GM23338 (cell line): ENCODE data around the gene MAP3K15. TPM values are rescaled to one million over a fixed set of nuclear protein-coding genes. Genes with fewer than 3 reads are reported as not detected.

ENCODE experiments used
- ATAC-seq: fragments of 200-7000 bp; cut with Tn5 transposase; 3 replicates; pipeline ENCODE4 v1.9.1; 2020
- DNase-seq: peaks from one replicate; pipeline ENCODE4 v3.0.0-alpha.2; 2015; ENCODE audit warnings: low spot score
- H2AFZ ChIP-seq: fragments of 200-600 bp; sonication (generic); 2 replicates; pipeline ENCODE4 v1.8.0; 2016; ENCODE audit warnings: antibody characterized with exemption, mild to moderate bottlenecking, moderate library complexity
- H3F3A ChIP-seq: fragments of 200-600 bp; sonication (generic); replicated peaks from 2 replicates; pipeline ENCODE4 v1.8.0; 2017; ENCODE audit warnings: antibody characterized with exemption, mixed run types, low read depth
- H3K27ac ChIP-seq: fragments of 200-600 bp; sonication (generic); 2 replicates; pipeline ENCODE4 v1.6.1; 2016; ENCODE audit warnings: low read depth
- H3K27me3 ChIP-seq: fragments of 200-600 bp; sonication (generic); 2 replicates; pipeline ENCODE4 v1.8.0; 2016; ENCODE audit warnings: mild to moderate bottlenecking, mixed run types, moderate library complexity; ENCODE audit not compliant: insufficient read depth
- H3K36me3 ChIP-seq: fragments of 200-600 bp; sonication (generic); 2 replicates; pipeline ENCODE4 v1.8.0; 2016; ENCODE audit warnings: mild to moderate bottlenecking; ENCODE audit not compliant: insufficient read depth
- H3K4me1 ChIP-seq: fragments of 200-600 bp; sonication (generic); 2 replicates; pipeline ENCODE4 v1.8.0; 2016; ENCODE audit warnings: mild to moderate bottlenecking, moderate library complexity; ENCODE audit not compliant: insufficient read depth
- H3K4me2 ChIP-seq: fragments of 200-600 bp; sonication (generic); 2 replicates; pipeline ENCODE4 v1.7.1; 2017; ENCODE audit warnings: mixed run types
- H3K4me3 ChIP-seq: fragments of 200-600 bp; sonication (generic); 2 replicates; pipeline ENCODE4 v1.6.1; 2016; ENCODE audit warnings: mixed run types
- H3K79me2 ChIP-seq: fragments of 200-600 bp; sonication (generic); replicated peaks from 2 replicates; pipeline ENCODE4 v1.8.0; 2017; ENCODE audit warnings: mild to moderate bottlenecking; ENCODE audit not compliant: insufficient read depth
- H3K9me2 ChIP-seq: fragments of 200-600 bp; sonication (generic); 2 replicates; pipeline ENCODE4 v1.8.0; 2017; ENCODE audit not compliant: insufficient read depth
- H4K20me1 ChIP-seq: fragments of 200-600 bp; sonication (generic); replicated peaks from 2 replicates; pipeline ENCODE4 v1.8.0; 2017; ENCODE audit warnings: mild to moderate bottlenecking; ENCODE audit not compliant: insufficient read depth
- H3K27ac Mint-ChIP-seq: 2 replicates; pipeline ENCODE4 v1.8.0; 2020; ENCODE audit warnings: inconsistent platforms, mild to moderate bottlenecking, moderate library complexity, mixed read lengths
- H3K27me3 Mint-ChIP-seq: 3 replicates; pipeline ENCODE4 v1.8.0; 2022; ENCODE audit warnings: low read depth, mild to moderate bottlenecking, moderate library complexity, mixed read lengths, inconsistent platforms; ENCODE audit not compliant: insufficient read depth, poor library complexity
- H3K36me3 Mint-ChIP-seq: 3 replicates; pipeline ENCODE4 v1.8.0; 2021; ENCODE audit warnings: low read depth, mild to moderate bottlenecking, inconsistent platforms, moderate library complexity, mixed read lengths
- H3K4me1 Mint-ChIP-seq: 3 replicates; pipeline ENCODE4 v1.8.0; 2020; ENCODE audit warnings: mild to moderate bottlenecking, inconsistent platforms, mixed read lengths
- H3K4me3 Mint-ChIP-seq: 3 replicates; pipeline ENCODE4 v1.8.0; 2021; ENCODE audit warnings: moderate library complexity, mild to moderate bottlenecking, inconsistent platforms, mixed read lengths
- H3K9me3 Mint-ChIP-seq: 3 replicates; pipeline ENCODE4 v1.8.0; 2020; ENCODE audit warnings: moderate library complexity, mild to moderate bottlenecking, inconsistent platforms, mixed read lengths
- CREB1 ChIP-seq: fragments of 250-450 bp; sonication (Bioruptor Pico); IDR thresholded peaks from 2 replicates; pipeline ENCODE4 v1.5.0; 2020; ENCODE audit warnings: low read depth, mild to moderate bottlenecking, moderate library complexity
- ETS1 ChIP-seq: IDR thresholded peaks from 2 replicates; pipeline ENCODE4 v1.6.1; 2016; ENCODE audit warnings: antibody characterized with exemption
- EZH2 ChIP-seq: fragments of 200-600 bp; sonication (generic); IDR thresholded peaks from one replicate; pipeline ENCODE4 v1.8.0; 2017; ENCODE audit warnings: antibody characterized with exemption, mild to moderate bottlenecking, low read depth; ENCODE audit not compliant: unreplicated experiment
- EZH2phosphoT487 ChIP-seq: fragments of 200-600 bp; sonication (generic); IDR thresholded peaks from one replicate; pipeline ENCODE4 v1.8.1; 2018; ENCODE audit warnings: antibody characterized with exemption; ENCODE audit not compliant: unreplicated experiment
- JUNB ChIP-seq: IDR thresholded peaks from one replicate; pipeline ENCODE4 v1.6.1; 2016; ENCODE audit warnings: antibody characterized with exemption; ENCODE audit not compliant: unreplicated experiment
- NANOG ChIP-seq: IDR thresholded peaks from 2 replicates; pipeline ENCODE4 v1.6.1; 2016; ENCODE audit warnings: antibody characterized with exemption, borderline replicate concordance
- POLR2AphosphoS5 ChIP-seq: IDR thresholded peaks from 2 replicates; pipeline ENCODE4 v1.6.1; 2016; ENCODE audit warnings: antibody characterized with exemption, low read depth
- STAT1 ChIP-seq: IDR thresholded peaks from one replicate; pipeline ENCODE4 v1.6.1; 2016; ENCODE audit warnings: antibody characterized with exemption; ENCODE audit not compliant: unreplicated experiment
- ZNF114 ChIP-seq: fragments of 250-450 bp; sonication (Bioruptor Pico); IDR thresholded peaks from 2 replicates; pipeline ENCODE4 v1.5.0; 2020; ENCODE audit warnings: mild to moderate bottlenecking, moderate library complexity
- ZNF331 ChIP-seq: fragments of 250-450 bp; sonication (Bioruptor Pico); IDR thresholded peaks from 2 replicates; pipeline ENCODE4 v1.5.0; 2020; ENCODE audit warnings: low read depth, mild to moderate bottlenecking, moderate library complexity
- ZNF462 ChIP-seq: fragments of 250-450 bp; sonication (Bioruptor Pico); IDR thresholded peaks from 2 replicates; pipeline ENCODE4 v1.5.0; 2020; ENCODE audit warnings: mild to moderate bottlenecking, moderate library complexity
- polyA plus RNA-seq: library from polyadenylated mRNA; unstranded; fragments of >200 nt; fragmentation: Nextera tagmentation; extraction: Ambion mirVana; gene quantifications from 2 replicates; pipeline ENCODE4 v1.2.1, GENCODE V29; 2016
- total RNA-seq: library from RNA; depleted of rRNA; stranded (reverse); fragments of >200 nt; shearing (Covaris generic); gene quantifications from 2 replicates; pipeline ENCODE4 v1.2.3, GENCODE V29; 2014
- TF ChIP-seq, protein P1 (sequence below): IDR thresholded peaks from one replicate; pipeline ENCODE4 v1.6.1; 2018; ENCODE audit warnings: antibody characterized with exemption; ENCODE audit not compliant: unreplicated experiment
- TF ChIP-seq, protein P2 (sequence below), 2 experiments: fragments of 200-600 bp in 1 of 2; sonication (generic) in 1 of 2; conservative IDR thresholded peaks; 2 replicates each; pipeline versions ENCODE4 v1.5.1 to v1.6.1; 2016 to 2017; ENCODE audit warnings: antibody characterized with exemption in 2 of 2, low read depth in 2 of 2, mild to moderate bottlenecking in 2 of 2, moderate library complexity in 1 of 2

The MAP3K15 gene
- total and polyA plus RNA-seq, 2 experiments from 2014 or later, result 0.40 to 3.1 TPM

GRCh38 chrX:19373351-19373891, 141.9 kb downstream of the MAP3K15 start:
- H3K9me3 Mint-ChIP-seq, result no peaks in the 10 kb centered on the region
- no peak overlapping the region for H3K27ac ChIP-seq
- TF ChIP-seq POLR2AphosphoS5 (no peak), ETS1 (no peak), ZNF114 (no peak), NANOG (no peak), STAT1 (no peak), CREB1 (CRISPR knock-in tag) (no peak), JUNB (no peak), EZH2 (no peak), EZH2phosphoT487 (no peak), ZNF331 (CRISPR knock-in tag) (no peak), ZNF462 (no peak)
- TF ChIP-seq, protein P1, sequence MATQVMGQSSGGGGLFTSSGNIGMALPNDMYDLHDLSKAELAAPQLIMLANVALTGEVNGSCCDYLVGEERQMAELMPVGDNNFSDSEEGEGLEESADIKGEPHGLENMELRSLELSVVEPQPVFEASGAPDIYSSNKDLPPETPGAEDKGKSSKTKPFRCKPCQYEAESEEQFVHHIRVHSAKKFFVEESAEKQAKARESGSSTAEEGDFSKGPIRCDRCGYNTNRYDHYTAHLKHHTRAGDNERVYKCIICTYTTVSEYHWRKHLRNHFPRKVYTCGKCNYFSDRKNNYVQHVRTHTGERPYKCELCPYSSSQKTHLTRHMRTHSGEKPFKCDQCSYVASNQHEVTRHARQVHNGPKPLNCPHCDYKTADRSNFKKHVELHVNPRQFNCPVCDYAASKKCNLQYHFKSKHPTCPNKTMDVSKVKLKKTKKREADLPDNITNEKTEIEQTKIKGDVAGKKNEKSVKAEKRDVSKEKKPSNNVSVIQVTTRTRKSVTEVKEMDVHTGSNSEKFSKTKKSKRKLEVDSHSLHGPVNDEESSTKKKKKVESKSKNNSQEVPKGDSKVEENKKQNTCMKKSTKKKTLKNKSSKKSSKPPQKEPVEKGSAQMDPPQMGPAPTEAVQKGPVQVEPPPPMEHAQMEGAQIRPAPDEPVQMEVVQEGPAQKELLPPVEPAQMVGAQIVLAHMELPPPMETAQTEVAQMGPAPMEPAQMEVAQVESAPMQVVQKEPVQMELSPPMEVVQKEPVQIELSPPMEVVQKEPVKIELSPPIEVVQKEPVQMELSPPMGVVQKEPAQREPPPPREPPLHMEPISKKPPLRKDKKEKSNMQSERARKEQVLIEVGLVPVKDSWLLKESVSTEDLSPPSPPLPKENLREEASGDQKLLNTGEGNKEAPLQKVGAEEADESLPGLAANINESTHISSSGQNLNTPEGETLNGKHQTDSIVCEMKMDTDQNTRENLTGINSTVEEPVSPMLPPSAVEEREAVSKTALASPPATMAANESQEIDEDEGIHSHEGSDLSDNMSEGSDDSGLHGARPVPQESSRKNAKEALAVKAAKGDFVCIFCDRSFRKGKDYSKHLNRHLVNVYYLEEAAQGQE, result no peak
- TF ChIP-seq, protein P2, sequence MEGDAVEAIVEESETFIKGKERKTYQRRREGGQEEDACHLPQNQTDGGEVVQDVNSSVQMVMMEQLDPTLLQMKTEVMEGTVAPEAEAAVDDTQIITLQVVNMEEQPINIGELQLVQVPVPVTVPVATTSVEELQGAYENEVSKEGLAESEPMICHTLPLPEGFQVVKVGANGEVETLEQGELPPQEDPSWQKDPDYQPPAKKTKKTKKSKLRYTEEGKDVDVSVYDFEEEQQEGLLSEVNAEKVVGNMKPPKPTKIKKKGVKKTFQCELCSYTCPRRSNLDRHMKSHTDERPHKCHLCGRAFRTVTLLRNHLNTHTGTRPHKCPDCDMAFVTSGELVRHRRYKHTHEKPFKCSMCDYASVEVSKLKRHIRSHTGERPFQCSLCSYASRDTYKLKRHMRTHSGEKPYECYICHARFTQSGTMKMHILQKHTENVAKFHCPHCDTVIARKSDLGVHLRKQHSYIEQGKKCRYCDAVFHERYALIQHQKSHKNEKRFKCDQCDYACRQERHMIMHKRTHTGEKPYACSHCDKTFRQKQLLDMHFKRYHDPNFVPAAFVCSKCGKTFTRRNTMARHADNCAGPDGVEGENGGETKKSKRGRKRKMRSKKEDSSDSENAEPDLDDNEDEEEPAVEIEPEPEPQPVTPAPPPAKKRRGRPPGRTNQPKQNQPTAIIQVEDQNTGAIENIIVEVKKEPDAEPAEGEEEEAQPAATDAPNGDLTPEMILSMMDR (conservative IDR thresholded peaks at IDR 0.05; ENCODE audit: low read depth in 2 of 2), result no peak
- no peaks in the 10 kb centered on the region for H3K36me3 ChIP-seq
- no peaks in the 10 kb centered on the region for H4K20me1 ChIP-seq
- H3K4me2 ChIP-seq, result peak overlapping the region; percentile 74
- peak overlapping the region; percentile 87 for H3K4me3 Mint-ChIP-seq
- no peaks in the 10 kb centered on the region for H3F3A ChIP-seq
- peak overlapping the region; percentile 73 for H3K4me3 ChIP-seq
- peaks cover 5% of the 10 kb centered on the region for H3K27me3 Mint-ChIP-seq
- H3K36me3 Mint-ChIP-seq, result no peaks in the 10 kb centered on the region
- no peaks in the 10 kb centered on the region for H3K79me2 ChIP-seq
- H3K4me1 ChIP-seq, result no peaks in the 10 kb centered on the region
- H3K9me2 ChIP-seq, result no peaks in the 10 kb centered on the region
- DNase-seq (peak; percentile 19), ATAC-seq (peak; percentile 49)
- H3K4me1 Mint-ChIP-seq, result 0 out of 3 replicates have a peak, but pooled peaks cover 2% of the 10 kb centered on the region
- H2AFZ ChIP-seq, result 0 out of 2 replicates have a peak overlapping the region, but pooled peaks have one; percentile 43
- H3K27me3 ChIP-seq, result 0 out of 2 replicates have a peak, but pooled peaks cover 3% of the 10 kb centered on the region
- H3K27ac Mint-ChIP-seq, result no peak overlapping the region
